Ishikawa (cell line): ENCODE data around the gene G0S2.

Experiments
- CEBPB ChIP-seq: IDR thresholded peaks from 2 replicates; pipeline ENCODE4 v1.6.1; 2012
- RAD21 ChIP-seq: IDR thresholded peaks from 2 replicates; pipeline ENCODE4 v1.6.1; 2012; ENCODE audit warnings: low read depth
- TCF12 ChIP-seq: IDR thresholded peaks from 2 replicates; pipeline ENCODE4 v1.6.1; 2012; ENCODE audit warnings: low read depth
- TF ChIP-seq, protein P1 (sequence below): IDR thresholded peaks from 2 replicates; pipeline ENCODE4 v1.6.1; 2012

GRCh38 chr1:209626346-209627026 lies 48.7 kb upstream of the G0S2 start:
- no peak for TF ChIP-seq TCF12
- TF ChIP-seq CEBPB: no peak
- no peak for TF ChIP-seq RAD21
- TF ChIP-seq, protein P1, sequence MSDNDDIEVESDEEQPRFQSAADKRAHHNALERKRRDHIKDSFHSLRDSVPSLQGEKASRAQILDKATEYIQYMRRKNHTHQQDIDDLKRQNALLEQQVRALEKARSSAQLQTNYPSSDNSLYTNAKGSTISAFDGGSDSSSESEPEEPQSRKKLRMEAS: no peak
